Peyer's patch (tissue), 4 donors: Measurements from ENCODE around the gene HOXB5. TPM values are rescaled to one million over a fixed set of nuclear protein-coding genes. Genes with fewer than 3 reads are reported as not detected.
A peak's percentile ranks its signal among the peaks of the same experiment; 100 is the strongest.

Experiments
- DNase-seq, 3 donors: peaks; one replicate each; pipeline ENCODE4 v3.0.0-alpha.2; 2017 to 2019
- H3K27ac ChIP-seq, 4 donors: fragments of 200-600 bp; sonication (generic); one replicate each; pipeline ENCODE4 v1.5.1; 2016 to 2019
- H3K27me3 ChIP-seq, 2 donors: fragments of 200-600 bp; sonication (generic); one replicate each; pipeline ENCODE4 v1.5.1; 2019
- H3K36me3 ChIP-seq, 3 donors: fragments of 200-600 bp; sonication (generic); one replicate each; pipeline ENCODE4 v1.5.1; 2016 to 2019
- H3K4me1 ChIP-seq, 4 donors: fragments of 200-600 bp; sonication (generic); one replicate each; pipeline ENCODE4 v1.5.1; 2016 to 2019
- H3K4me3 ChIP-seq, 4 donors: fragments of 200-600 bp; sonication (generic); 1 replicate in 3 of 4; 2 replicates in 1 of 4; pipeline ENCODE4 v1.5.1; 2016 to 2019; ENCODE audit warnings: mild to moderate bottlenecking in 1 of 4
- H3K9me3 ChIP-seq, 4 donors: fragments of 200-600 bp; sonication (generic); one replicate each; pipeline ENCODE4 v1.5.1; 2016 to 2019; ENCODE audit warnings: mild to moderate bottlenecking in 1 of 4
- CTCF ChIP-seq, 6 experiments: fragments of 450-650 bp in 4 of 6; fragments of 200-600 bp in 2 of 6; sonication (generic) in 1 of 6; IDR thresholded peaks; one replicate each; pipeline ENCODE4 v1.5.1; 2017 to 2019; ENCODE audit warnings: antibody characterized with exemption in 6 of 6, mild to moderate bottlenecking in 3 of 6, moderate library complexity in 1 of 6
- POLR2A ChIP-seq, 2 donors: fragments of 450-650 bp; IDR thresholded peaks; one replicate each; pipeline ENCODE4 v1.5.1; 2017; ENCODE audit warnings: antibody characterized with exemption in 2 of 2, mild to moderate bottlenecking in 2 of 2, moderate library complexity in 2 of 2
- total RNA-seq, 4 donors: library from RNA; depleted of rRNA; stranded (reverse); fragments of >200 nt; gene quantifications; one replicate each; pipeline ENCODE4 v1.1.0, GENCODE V29; 2016

The HOXB5 gene
- total RNA-seq, 4 donors from 2014 or later = 7.7 to 22.5 (median 15.0) TPM

GRCh38 chr17:48596735-48597527, 3.4 kb upstream of the HOXB5 start:
- peak overlapping the region; percentile 36 to 65 (median 56) for H3K4me3 ChIP-seq
- H3K27me3 ChIP-seq = no peaks in the 10 kb centered on the region
- peak in 1 of 3 donors; percentile 44 for DNase-seq
- H3K4me1 ChIP-seq = peaks cover 0 to 63% (median 17%) of the 10 kb centered on the region in 4 donors
- no peak for TF ChIP-seq POLR2A (IDR thresholded peaks at IDR 0.05)
- no peak for TF ChIP-seq CTCF (IDR thresholded peaks at IDR 0.05)
- no peaks in the 10 kb centered on the region for H3K9me3 ChIP-seq
- peaks cover 0 to 17% (median 0%) of the 10 kb centered on the region in 3 donors for H3K36me3 ChIP-seq
- H3K27ac ChIP-seq = peak overlapping the region; percentile 50 to 88 (median 74)

- peak overlapping the region; percentile 23 to 65 (median 49) for H3K4me3 ChIP-seq
- H3K27me3 ChIP-seq = no peaks in the 10 kb centered on the region
- DNase-seq = peak in 1 of 3 donors; percentile 52
- peaks cover 0 to 25% (median 0%) of the 10 kb centered on the region in 3 donors for H3K36me3 ChIP-seq
- peak overlapping the region in 2 of 4 donors; percentile 82 to 88 for H3K27ac ChIP-seq
- peaks cover 0 to 60% (median 17%) of the 10 kb centered on the region in 4 donors for H3K4me1 ChIP-seq
- TF ChIP-seq CTCF (IDR thresholded peaks at IDR 0.05) (no peak), POLR2A (IDR thresholded peaks at IDR 0.05) (no peak)
- no peaks in the 10 kb centered on the region for H3K9me3 ChIP-seq
Measured at GRCh38 chr17:48596000-48596734, 2.6 kb upstream of the HOXB5 start.

- no peak for TF ChIP-seq CTCF (IDR thresholded peaks at IDR 0.05)
- peak overlapping the region in 1 of 4 donors; percentile 65 for H3K4me3 ChIP-seq
- DNase-seq = peak in 2 of 3 donors; percentile 39 to 49
- H3K36me3 ChIP-seq = peaks cover 0 to 28% (median 0%) of the 10 kb centered on the region in 3 donors
- peaks cover 0 to 60% (median 17%) of the 10 kb centered on the region in 4 donors for H3K4me1 ChIP-seq
- H3K9me3 ChIP-seq = no peaks in the 10 kb centered on the region
- H3K27ac ChIP-seq = peak overlapping the region in 2 of 4 donors; percentile 82 to 92
- H3K27me3 ChIP-seq = no peaks in the 10 kb centered on the region
Measured at GRCh38 chr17:48595278-48595999, 1.9 kb upstream of the HOXB5 start.

- DNase-seq = peak in 2 of 3 donors; percentile 47 to 48
- H3K4me3 ChIP-seq = peak overlapping the region in 1 of 4 donors; percentile 45
- H3K27ac ChIP-seq = peak overlapping the region in 3 of 4 donors; percentile 50 to 92 (median 72)
- peaks cover 0 to 57% (median 17%) of the 10 kb centered on the region in 4 donors for H3K4me1 ChIP-seq
- no peaks in the 10 kb centered on the region for H3K9me3 ChIP-seq
- H3K27me3 ChIP-seq = no peaks in the 10 kb centered on the region
- H3K36me3 ChIP-seq = peaks cover 0 to 28% (median 0%) of the 10 kb centered on the region in 3 donors
- TF ChIP-seq CTCF (IDR thresholded peaks at IDR 0.05) (no peak), POLR2A (IDR thresholded peaks at IDR 0.05) (no peak)
Measured at GRCh38 chr17:48594538-48595277, 1.1 kb upstream of the HOXB5 start.
